PC-9 (cell line): Measurements from ENCODE around the gene SLX9.

Experiments used
- EZH2 ChIP-seq: fragments of 200-600 bp; sonication (generic); IDR thresholded peaks from 2 replicates; pipeline ENCODE4 v1.8.0; 2017; ENCODE audit warnings: antibody characterized with exemption, low read depth
- TF ChIP-seq, protein P1 (sequence below): fragments of 200-600 bp; sonication (generic); conservative IDR thresholded peaks from 2 replicates; pipeline ENCODE4 v1.6.1; 2017; ENCODE audit warnings: mixed run types, antibody characterized with exemption, mild to moderate bottlenecking, moderate library complexity

- TF ChIP-seq, protein P1, sequence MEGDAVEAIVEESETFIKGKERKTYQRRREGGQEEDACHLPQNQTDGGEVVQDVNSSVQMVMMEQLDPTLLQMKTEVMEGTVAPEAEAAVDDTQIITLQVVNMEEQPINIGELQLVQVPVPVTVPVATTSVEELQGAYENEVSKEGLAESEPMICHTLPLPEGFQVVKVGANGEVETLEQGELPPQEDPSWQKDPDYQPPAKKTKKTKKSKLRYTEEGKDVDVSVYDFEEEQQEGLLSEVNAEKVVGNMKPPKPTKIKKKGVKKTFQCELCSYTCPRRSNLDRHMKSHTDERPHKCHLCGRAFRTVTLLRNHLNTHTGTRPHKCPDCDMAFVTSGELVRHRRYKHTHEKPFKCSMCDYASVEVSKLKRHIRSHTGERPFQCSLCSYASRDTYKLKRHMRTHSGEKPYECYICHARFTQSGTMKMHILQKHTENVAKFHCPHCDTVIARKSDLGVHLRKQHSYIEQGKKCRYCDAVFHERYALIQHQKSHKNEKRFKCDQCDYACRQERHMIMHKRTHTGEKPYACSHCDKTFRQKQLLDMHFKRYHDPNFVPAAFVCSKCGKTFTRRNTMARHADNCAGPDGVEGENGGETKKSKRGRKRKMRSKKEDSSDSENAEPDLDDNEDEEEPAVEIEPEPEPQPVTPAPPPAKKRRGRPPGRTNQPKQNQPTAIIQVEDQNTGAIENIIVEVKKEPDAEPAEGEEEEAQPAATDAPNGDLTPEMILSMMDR = no peak
- TF ChIP-seq EZH2 = no peak
These were observed 19.7 kb upstream of the SLX9 start for GRCh38 chr21:44919913-44920693.
